ENCODE measurements around the gene UFM1.
"Not testable (repeated sequence)": the region's sequence is repeated elsewhere in the genome, so short reads cannot be mapped to it uniquely, and the experiment has no call there.

UFM1 gene

DNA sequence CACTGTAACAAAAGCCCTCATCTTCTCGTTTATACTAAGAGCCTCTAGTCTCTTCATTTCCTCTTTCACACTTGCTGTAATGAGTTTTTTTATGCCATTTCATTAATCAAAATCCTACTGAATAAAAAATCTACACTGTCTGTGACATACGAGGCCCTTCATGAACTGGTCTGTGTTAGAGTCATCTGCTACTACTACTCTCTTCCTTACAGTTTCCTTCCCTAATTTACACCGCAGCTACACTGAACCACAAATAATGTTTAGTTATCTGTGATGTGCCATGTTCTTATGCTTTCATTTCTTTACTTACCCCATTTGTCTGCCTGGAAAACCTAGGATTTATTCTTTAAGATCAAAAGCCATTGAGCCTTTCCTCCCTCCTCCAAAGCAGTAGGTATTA is 16.0 kb downstream of the UFM1 start:
- DNase-seq (ENCODE audit: low read depth in 2 of 2): no peak

- DNase-seq (ENCODE audit: low read depth in 2 of 2): no peak
These were observed 17.4 kb downstream of the UFM1 start for GRCh38 chr13:38366954-38367645.

DNA sequence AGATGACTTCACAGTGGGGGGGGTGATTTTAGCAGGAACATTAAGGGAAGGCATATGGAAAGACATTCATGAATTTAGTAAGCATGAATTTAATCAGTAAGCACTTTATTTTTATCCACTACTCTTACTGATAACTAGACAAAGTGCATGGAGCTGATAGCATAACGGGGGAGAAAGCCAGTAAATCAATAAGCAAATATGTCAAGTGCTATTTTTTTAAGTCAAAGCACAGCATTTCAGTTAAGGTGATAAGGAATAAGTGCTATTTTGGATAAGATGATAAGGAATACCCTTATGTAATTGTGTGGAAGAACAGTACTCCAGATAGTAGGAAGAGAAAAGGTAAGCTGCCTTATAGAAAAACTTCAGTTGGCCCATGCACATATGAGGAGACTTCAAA is 19.4 kb downstream of the UFM1 start:
- DNase-seq (ENCODE audit: low read depth in 2 of 2): no peak

- not testable (repeated sequence) for DNase-seq (ENCODE audit: low read depth in 2 of 2)
These were observed 20.4 kb downstream of the UFM1 start for GRCh38 chr13:38370096-38370495.

GRCh38 chr13:38372820-38373383 is 23.3 kb downstream of the UFM1 start:
- DNase-seq (ENCODE audit: low read depth in 2 of 2): no peak

- DNase-seq (ENCODE audit: low read depth in 2 of 2): no peak
These were observed 26.9 kb downstream of the UFM1 start for GRCh38 chr13:38376546-38376945.

DNA sequence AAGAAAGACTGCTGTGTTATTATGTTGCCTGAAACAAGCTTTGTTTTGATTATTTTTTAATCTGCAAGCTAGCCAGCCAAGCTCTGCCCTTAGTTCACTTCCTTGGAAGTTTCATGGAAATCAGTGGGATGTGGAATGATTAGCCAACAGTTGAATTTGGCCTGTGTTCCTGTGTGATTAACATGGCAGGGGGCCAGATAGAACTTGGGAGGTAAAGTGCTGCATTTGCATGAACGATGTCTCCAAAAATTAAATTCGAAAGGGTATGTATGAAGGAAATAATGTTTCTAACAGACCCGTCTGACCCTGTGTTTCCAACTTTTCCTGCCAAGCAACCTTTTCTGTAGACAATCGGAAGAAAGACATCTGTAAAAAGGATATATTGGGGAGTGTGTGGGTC is 32.2 kb downstream of the UFM1 start:
- no peak for DNase-seq (ENCODE audit: low read depth in 2 of 2)

DNA sequence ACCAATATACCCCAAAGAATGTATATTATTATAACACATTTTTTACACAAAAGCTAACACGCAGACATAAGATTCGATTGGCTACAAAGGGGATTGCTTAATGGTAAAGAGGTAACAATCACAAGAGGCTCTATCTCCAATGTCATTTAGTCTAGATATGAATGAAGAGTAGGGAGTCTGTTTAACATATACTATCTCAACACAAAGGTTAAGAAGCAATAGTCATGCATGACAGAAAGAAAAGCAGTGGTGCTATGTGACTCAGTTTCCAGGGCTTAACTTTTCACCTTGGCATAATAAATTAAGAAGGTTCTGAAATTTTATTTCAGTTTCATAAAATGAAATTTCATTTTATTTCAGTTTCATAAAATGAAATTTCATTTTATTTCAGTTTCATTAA is 33.3 kb downstream of the UFM1 start:
- no peak for DNase-seq (ENCODE audit: low read depth in 2 of 2)

DNA sequence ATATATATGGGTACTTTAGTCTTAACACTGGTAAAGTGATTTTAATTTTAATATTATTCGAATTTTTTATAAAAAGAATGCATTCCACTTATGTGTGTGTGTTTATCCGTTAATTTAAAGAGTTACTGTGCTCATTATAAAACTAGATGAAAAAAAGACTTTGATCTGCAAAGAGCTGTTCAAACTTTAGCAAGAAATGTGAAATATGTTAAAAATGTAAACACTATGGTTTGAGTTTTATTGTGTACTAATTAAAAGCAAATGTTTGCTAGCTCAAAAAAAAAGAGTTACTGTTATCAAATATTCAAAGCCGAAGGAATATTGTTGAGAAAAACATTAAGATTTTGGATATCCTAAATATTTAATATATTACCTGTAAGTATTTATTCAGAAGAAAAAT is 34.5 kb downstream of the UFM1 start:
- DNase-seq (ENCODE audit: low read depth in 2 of 2): no peak

DNA sequence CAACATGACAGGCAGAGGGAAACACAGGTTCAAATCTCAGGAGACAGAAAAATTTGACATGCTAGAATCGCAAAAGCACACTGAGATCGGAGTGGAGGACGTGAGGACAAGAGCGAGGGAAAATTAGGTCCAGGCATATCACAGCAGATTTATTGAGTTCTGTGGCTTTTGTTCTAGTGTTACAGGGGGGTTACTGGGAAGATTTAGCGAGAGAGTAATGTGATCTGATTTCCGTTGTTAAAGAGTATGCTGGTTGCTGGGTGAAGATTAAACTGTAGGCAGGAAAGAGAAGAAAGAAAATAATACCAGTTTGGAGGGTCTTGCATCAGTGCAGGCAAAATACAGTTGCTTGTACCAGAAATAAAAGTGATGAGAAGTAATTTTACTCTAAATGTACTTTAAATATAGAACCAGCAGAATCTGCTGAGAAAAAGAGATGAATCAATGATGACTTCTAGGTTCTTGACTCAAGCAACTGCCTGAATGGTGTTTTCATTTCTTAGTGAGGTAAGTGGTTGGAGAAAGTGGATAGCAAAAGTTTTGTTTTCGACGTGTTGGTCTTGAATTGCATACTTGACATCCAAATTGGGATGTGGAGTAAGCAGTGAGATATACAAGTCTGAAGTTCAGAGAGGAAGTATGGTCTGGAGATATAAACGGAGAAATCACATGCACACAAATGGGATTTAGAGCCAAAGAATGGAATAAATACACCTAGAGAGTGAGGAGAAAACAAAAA is 35.7 kb downstream of the UFM1 start:
- DNase-seq (ENCODE audit: low read depth in 2 of 2): no peak

- DNase-seq (ENCODE audit: low read depth in 2 of 2): no peak
These were observed 36.8 kb downstream of the UFM1 start for GRCh38 chr13:38386421-38386820.

- no peak for DNase-seq (ENCODE audit: low read depth in 2 of 2)
These were observed 41.7 kb downstream of the UFM1 start for GRCh38 chr13:38391341-38391740.

GRCh38 chr13:38394777-38395496 is 45.3 kb downstream of the UFM1 start:
- DNase-seq (ENCODE audit: low read depth in 2 of 2): no peak

DNA sequence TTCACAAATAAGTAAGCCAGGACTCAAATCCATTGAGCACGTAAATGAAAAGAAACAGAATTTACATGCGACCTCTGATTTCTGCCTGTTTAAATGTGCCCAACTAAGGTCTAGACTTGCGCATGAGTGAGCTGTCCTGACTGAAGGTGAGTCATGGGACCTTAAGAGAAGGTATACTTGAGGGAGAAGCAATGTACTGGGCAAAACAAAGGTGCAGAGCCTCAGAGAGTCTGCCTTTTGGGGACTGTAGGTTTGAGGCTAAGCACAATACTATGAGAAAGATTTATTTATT is 45.8 kb downstream of the UFM1 start:
- no peak for DNase-seq (ENCODE audit: low read depth in 2 of 2)

DNA sequence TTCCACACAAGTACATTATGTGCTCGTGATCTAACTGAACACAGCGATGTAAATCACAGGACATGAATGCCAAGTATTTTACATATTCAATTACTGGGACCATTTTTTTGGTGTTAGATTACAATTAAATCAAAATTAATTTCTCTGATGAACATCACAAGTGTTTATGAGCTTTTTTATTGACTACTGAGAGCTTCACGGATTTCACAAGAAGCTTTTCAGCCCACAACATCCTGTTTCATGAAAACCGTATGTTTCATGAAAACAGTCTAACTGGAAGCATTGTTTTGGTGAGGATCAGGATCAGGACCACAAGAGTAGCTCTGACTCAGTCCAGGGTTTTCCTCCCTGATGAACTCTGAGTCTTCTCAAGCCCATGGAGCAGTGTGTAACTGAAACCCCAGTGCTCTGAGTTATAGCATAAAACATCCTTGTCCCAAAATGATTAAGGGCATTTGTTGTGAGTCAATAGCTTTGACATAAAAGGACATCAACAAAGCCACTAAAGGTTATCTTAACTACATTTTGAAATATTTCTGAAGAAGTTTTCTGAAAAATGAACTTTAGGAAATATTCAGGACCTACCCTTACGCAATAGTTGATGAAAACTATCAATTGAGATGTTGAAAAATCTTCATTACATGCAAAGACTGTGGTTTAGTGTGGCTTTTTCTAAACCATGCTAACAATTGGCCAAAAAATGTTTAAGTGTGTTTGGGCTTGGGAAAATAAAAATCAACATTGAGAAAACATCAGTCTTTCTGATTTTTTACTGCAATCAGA is 49.3 kb downstream of the UFM1 start:
- no peak for DNase-seq (ENCODE audit: low read depth in 2 of 2)

- DNase-seq (ENCODE audit: low read depth in 2 of 2): no peak
These were observed 49.9 kb downstream of the UFM1 start for GRCh38 chr13:38399535-38399934.

DNA sequence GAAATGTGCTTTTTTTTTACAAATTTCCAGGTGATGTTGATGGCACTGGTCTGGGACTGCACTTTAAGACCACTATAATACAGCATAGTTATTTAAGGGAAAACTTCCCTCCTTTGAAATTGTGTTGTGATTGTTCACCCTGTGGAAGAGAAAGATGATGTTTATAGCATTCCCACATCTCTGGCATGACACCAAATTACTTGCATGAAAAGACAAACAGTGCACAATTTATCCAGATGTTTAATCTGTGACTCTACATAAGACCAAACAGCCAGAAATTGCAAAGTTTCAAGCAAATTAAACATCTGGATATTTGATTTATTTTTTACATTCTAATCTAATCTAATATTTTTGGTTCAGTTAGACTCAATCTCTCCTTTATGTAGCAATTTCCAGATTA is 51.6 kb downstream of the UFM1 start:
- no peak for DNase-seq (ENCODE audit: low read depth in 2 of 2)

DNA sequence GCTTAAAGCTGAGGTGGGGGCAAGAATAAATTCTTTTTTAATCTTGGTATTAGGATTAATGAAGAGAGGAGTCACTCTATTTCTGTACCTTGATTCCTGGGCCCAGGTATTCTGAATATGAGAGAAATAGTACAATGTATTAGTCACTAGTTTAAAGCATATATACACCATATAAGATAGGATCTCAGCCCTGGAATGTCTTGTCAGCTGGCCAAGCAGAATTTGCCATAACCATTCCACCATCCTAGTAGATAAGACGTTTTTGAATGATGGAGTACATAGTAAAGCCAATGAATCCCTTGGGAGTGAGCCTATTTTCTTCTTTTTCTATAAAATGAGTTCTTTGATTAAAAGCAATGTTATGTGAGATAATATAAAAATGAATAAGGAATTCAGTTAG is 55.6 kb downstream of the UFM1 start:
- no peak for DNase-seq (ENCODE audit: low read depth in 2 of 2)

- no peak for DNase-seq (ENCODE audit: low read depth in 2 of 2)
These were observed 60.1 kb downstream of the UFM1 start for GRCh38 chr13:38409771-38410170.

- no peak for DNase-seq (ENCODE audit: low read depth in 2 of 2)
These were observed 62.6 kb downstream of the UFM1 start for GRCh38 chr13:38412266-38412665.
